ENCODE results near the gene PTPRD. TPM values are rescaled to one million over a fixed set of nuclear protein-coding genes. Genes with fewer than 3 reads are reported as not detected.

The PTPRD gene
- total RNA-seq, 4 donors from 2014 or later: 85.8 to 169 (median 135) TPM

GRCh38 chr9:10633785-10634184 lies 21.0 kb upstream of the PTPRD start:
- Histone ChIP-seq H3K27ac (no peak overlapping the region), H3K27me3 (no peaks in the 10 kb centered on the region), H3K9me3 (no peaks in the 10 kb centered on the region), H3K4me1 (no peaks in the 10 kb centered on the region), H3K4me3 (no peak overlapping the region), H3K36me3 (no peaks in the 10 kb centered on the region)
- DNase-seq: no peak
- no peak for TF ChIP-seq POLR2A (IDR thresholded peaks at IDR 0.05)
- TF ChIP-seq CTCF (IDR thresholded peaks at IDR 0.05): no peak

GRCh38 chr9:10614196-10614800 lies 1.5 kb upstream of the PTPRD start:
- Histone ChIP-seq H3K36me3 (no peaks in the 10 kb centered on the region), H3K27ac (no peak overlapping the region), H3K4me1 (peaks cover 0 to 6% (median 0%) of the 10 kb centered on the region in 4 donors), H3K9me3 (peaks cover 0 to 9% (median 0%) of the 10 kb centered on the region in 4 donors), H3K4me3 (no peak overlapping the region), H3K27me3 (no peaks in the 10 kb centered on the region)
- no peak for TF ChIP-seq CTCF (IDR thresholded peaks at IDR 0.05)
- TF ChIP-seq POLR2A (IDR thresholded peaks at IDR 0.05): no peak
- DNase-seq: no peak

- Histone ChIP-seq H3K27me3 (no peaks in the 10 kb centered on the region), H3K27ac (no peak overlapping the region), H3K4me3 (peak overlapping the region in 1 of 4 donors; percentile 43), H3K4me1 (peaks cover 0 to 6% (median 0%) of the 10 kb centered on the region in 4 donors), H3K36me3 (no peaks in the 10 kb centered on the region), H3K9me3 (peaks cover 0 to 9% (median 0%) of the 10 kb centered on the region in 4 donors)
- no peak for TF ChIP-seq CTCF (IDR thresholded peaks at IDR 0.05)
- no peak for TF ChIP-seq POLR2A (IDR thresholded peaks at IDR 0.05)
- no peak for DNase-seq
These were observed 617 bp upstream of the PTPRD start for GRCh38 chr9:10613419-10613818.

DNA sequence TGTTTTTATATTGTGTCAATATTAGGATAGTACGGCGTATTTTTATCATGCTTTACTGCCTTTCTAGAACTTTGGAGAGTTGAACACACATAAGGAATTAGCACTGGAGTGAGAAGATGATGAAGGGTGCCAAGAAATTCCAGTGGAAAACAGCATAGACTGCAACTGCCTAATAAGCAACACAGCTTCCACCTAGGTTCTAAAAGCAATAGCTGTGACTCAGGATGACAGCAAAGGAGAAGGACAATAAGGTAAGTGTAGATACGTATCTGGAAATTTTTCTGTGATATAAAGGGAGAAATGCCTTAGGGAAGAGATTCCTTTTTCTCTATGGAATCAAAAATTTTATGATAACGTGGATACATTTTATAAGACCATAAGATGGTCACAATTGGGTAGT lies 7.4 kb downstream of the PTPRD start:
- Histone ChIP-seq H3K36me3 (no peaks in the 10 kb centered on the region), H3K9me3 (no peaks in the 10 kb centered on the region), H3K27ac (no peak overlapping the region), H3K4me1 (no peaks in the 10 kb centered on the region), H3K27me3 (no peaks in the 10 kb centered on the region), H3K4me3 (no peak overlapping the region)
- DNase-seq: no peak
- TF ChIP-seq CTCF (IDR thresholded peaks at IDR 0.05) (no peak), POLR2A (IDR thresholded peaks at IDR 0.05) (no peak)

DNA sequence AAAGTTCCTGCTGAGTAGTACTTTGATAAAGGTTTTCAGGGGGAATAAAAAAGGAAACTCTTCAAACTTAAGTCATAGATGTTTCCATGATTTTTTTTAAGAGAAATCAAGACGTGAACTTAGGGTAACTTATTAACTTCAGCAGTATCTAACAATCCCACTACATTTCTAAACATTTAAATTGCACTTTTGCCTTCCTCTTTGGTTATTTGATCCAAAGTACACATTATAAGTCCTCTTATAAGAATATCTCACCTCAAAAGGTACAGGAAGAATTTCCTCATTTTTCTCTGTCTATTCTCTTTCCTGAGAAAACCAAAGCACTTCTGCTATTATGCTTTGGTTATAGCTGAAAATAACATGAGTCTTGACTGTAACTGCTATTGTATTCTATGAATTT lies 7.9 kb downstream of the PTPRD start:
- H3K9me3 ChIP-seq: no peaks in the 10 kb centered on the region
- no peak overlapping the region for H3K27ac ChIP-seq
- H3K36me3 ChIP-seq: no peaks in the 10 kb centered on the region
- no peaks in the 10 kb centered on the region for H3K27me3 ChIP-seq
- no peak for DNase-seq
- no peak overlapping the region for H3K4me3 ChIP-seq
- no peaks in the 10 kb centered on the region for H3K4me1 ChIP-seq
- TF ChIP-seq POLR2A (IDR thresholded peaks at IDR 0.05): no peak
- TF ChIP-seq CTCF (IDR thresholded peaks at IDR 0.05): no peak

DNA sequence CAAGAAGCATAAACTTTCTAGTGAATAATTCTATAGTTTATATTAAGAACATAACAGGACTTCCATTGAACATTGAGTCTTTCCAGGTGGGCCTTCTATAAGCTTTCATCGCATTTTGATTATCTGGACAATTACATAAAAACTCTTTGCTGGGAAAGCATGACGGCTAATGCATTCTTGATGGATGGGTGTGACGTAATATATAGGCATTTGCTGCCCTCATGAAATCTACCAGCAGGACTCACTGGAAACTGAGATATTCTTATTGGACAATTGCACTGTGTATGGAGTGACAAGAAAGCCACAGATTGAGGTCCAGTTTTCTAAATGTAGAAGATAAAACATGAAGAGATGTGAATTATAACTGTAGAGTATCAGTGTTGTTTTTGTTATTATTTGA lies 15.0 kb downstream of the PTPRD start:
- Histone ChIP-seq H3K27ac (no peak overlapping the region), H3K9me3 (no peaks in the 10 kb centered on the region), H3K36me3 (no peaks in the 10 kb centered on the region), H3K4me1 (no peaks in the 10 kb centered on the region), H3K4me3 (no peak overlapping the region), H3K27me3 (no peaks in the 10 kb centered on the region)
- TF ChIP-seq POLR2A (IDR thresholded peaks at IDR 0.05) (no peak), CTCF (IDR thresholded peaks at IDR 0.05) (no peak)
- no peak for DNase-seq

Data from Peyer's patch (tissue), 4 donors.